ENCODE data around the gene ANO1.

The ANO1 gene

GRCh38 chr11:70106757-70107156 lies 28.6 kb downstream of the ANO1 start:
- Histone ChIP-seq H3K27ac (no peak overlapping the region), H3K4me3 (no peak overlapping the region), H3K9ac (ENCODE audit: insufficient read length) (no peak overlapping the region), H3K9me3 (ENCODE audit: low read depth, low read length) (no peaks in the 10 kb centered on the region), H3K36me3 (ENCODE audit: insufficient read depth, low read length) (no peaks in the 10 kb centered on the region)
- TF ChIP-seq POLR2AphosphoS5 (IDR thresholded peaks at IDR 0.05; ENCODE audit: borderline replicate concordance, low read depth, low read length) (no peak), EZH2 (IDR thresholded peaks at IDR 0.05) (no peak), FOXP2 (optimal IDR thresholded peaks at IDR 0.05; ENCODE audit: control extremely low read depth, extremely low read length, insufficient read depth) (no peak)
- DNase-seq (ENCODE audit: low read depth, low spot score) = no peak

DNA sequence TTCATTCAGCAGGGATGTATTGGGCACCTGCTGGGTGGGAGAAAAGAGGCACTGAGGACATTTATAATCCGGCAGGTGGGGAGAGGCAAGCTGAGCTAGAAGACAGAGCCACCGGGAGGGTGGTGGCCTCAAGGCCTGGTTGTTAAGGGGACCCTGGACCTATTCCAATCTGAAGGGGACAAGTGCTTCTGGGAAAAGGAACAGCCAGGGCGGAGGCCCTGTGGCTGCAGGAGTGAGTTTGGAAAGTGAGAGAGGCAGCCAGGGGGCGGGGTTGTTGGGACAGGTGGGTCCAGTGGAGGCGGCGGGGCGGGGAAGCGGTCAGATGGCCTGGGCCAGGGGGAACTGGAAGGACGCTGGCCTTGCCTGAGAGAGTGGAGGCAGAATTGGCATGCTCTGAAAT lies 29.1 kb downstream of the ANO1 start:
- no peak overlapping the region for H3K9ac ChIP-seq (ENCODE audit: insufficient read length)

GRCh38 chr11:70107756-70108155 lies 29.6 kb downstream of the ANO1 start:
- Histone ChIP-seq H3K36me3 (ENCODE audit: insufficient read depth, low read length) (no peaks in the 10 kb centered on the region), H3K9me3 (ENCODE audit: low read depth, low read length) (no peaks in the 10 kb centered on the region), H3K4me3 (no peak overlapping the region), H3K27ac (no peak overlapping the region), H3K9ac (ENCODE audit: insufficient read length) (no peak overlapping the region)
- TF ChIP-seq POLR2AphosphoS5 (IDR thresholded peaks at IDR 0.05; ENCODE audit: borderline replicate concordance, low read depth, low read length) = no peak
- TF ChIP-seq FOXP2 (optimal IDR thresholded peaks at IDR 0.05; ENCODE audit: control extremely low read depth, extremely low read length, insufficient read depth) = no peak
- TF ChIP-seq EZH2 (IDR thresholded peaks at IDR 0.05) = no peak
- DNase-seq (ENCODE audit: low read depth, low spot score) = no peak

More for the DNA sequence above, 29.1 kb downstream of the ANO1 start:
- no peak overlapping the region for H3K4me3 ChIP-seq
- no peaks in the 10 kb centered on the region for H3K9me3 ChIP-seq (ENCODE audit: low read depth, low read length)
- no peak for DNase-seq (ENCODE audit: low read depth, low spot score)
- H3K36me3 ChIP-seq (ENCODE audit: insufficient read depth, low read length) = no peaks in the 10 kb centered on the region
- no peak overlapping the region for H3K27ac ChIP-seq
- TF ChIP-seq EZH2 (IDR thresholded peaks at IDR 0.05) (no peak), FOXP2 (optimal IDR thresholded peaks at IDR 0.05; ENCODE audit: control extremely low read depth, extremely low read length, insufficient read depth) (no peak), POLR2AphosphoS5 (IDR thresholded peaks at IDR 0.05; ENCODE audit: borderline replicate concordance, low read depth, low read length) (no peak)

- H3K27ac ChIP-seq = no peak overlapping the region
- H3K36me3 ChIP-seq (ENCODE audit: insufficient read depth, low read length) = no peaks in the 10 kb centered on the region
- no peaks in the 10 kb centered on the region for H3K9me3 ChIP-seq (ENCODE audit: low read depth, low read length)
- no peak overlapping the region for H3K9ac ChIP-seq (ENCODE audit: insufficient read length)
- no peak for DNase-seq (ENCODE audit: low read depth, low spot score)
- no peak overlapping the region for H3K4me3 ChIP-seq
- TF ChIP-seq EZH2 (IDR thresholded peaks at IDR 0.05) = no peak
- TF ChIP-seq POLR2AphosphoS5 (IDR thresholded peaks at IDR 0.05; ENCODE audit: borderline replicate concordance, low read depth, low read length) = no peak
- no peak for TF ChIP-seq FOXP2 (optimal IDR thresholded peaks at IDR 0.05; ENCODE audit: control extremely low read depth, extremely low read length, insufficient read depth)
These were observed 30.1 kb downstream of the ANO1 start for GRCh38 chr11:70108250-70108649.

DNA sequence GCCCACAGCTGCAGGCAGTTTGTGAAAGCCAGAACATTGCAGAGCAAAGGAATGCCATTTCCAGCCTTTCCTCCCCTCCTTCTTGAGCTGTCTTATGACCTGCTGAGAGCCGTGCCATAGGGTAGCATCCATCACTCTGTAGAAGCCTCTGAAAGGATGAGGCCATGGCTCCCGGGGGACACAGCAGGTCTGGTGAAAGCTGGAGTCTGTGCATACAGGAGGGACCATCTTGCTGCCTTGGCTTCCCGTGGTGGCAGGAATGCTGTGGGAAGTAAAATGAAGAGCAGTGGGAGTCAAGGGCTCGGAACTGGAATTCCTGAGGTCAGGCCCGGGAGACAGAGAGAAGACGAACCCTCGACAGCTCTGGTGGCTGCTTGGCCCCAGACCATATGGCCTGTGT lies 30.9 kb downstream of the ANO1 start:
- no peak for DNase-seq (ENCODE audit: low read depth, low spot score)
- H3K4me3 ChIP-seq = no peak overlapping the region
- no peak overlapping the region for H3K27ac ChIP-seq
- TF ChIP-seq FOXP2 (optimal IDR thresholded peaks at IDR 0.05; ENCODE audit: control extremely low read depth, extremely low read length, insufficient read depth) (no peak), EZH2 (IDR thresholded peaks at IDR 0.05) (no peak), POLR2AphosphoS5 (IDR thresholded peaks at IDR 0.05; ENCODE audit: borderline replicate concordance, low read depth, low read length) (no peak)
- H3K9me3 ChIP-seq (ENCODE audit: low read depth, low read length) = no peaks in the 10 kb centered on the region
- no peak overlapping the region for H3K9ac ChIP-seq (ENCODE audit: insufficient read length)
- no peaks in the 10 kb centered on the region for H3K36me3 ChIP-seq (ENCODE audit: insufficient read depth, low read length)

- no peak for DNase-seq (ENCODE audit: low read depth, low spot score)
- H3K36me3 ChIP-seq (ENCODE audit: insufficient read depth, low read length) = no peaks in the 10 kb centered on the region
- H3K27ac ChIP-seq = no peak overlapping the region
- no peaks in the 10 kb centered on the region for H3K9me3 ChIP-seq (ENCODE audit: low read depth, low read length)
- H3K9ac ChIP-seq (ENCODE audit: insufficient read length) = no peak overlapping the region
- H3K4me3 ChIP-seq = no peak overlapping the region
- no peak for TF ChIP-seq POLR2AphosphoS5 (IDR thresholded peaks at IDR 0.05; ENCODE audit: borderline replicate concordance, low read depth, low read length)
- no peak for TF ChIP-seq EZH2 (IDR thresholded peaks at IDR 0.05)
- TF ChIP-seq FOXP2 (optimal IDR thresholded peaks at IDR 0.05; ENCODE audit: control extremely low read depth, extremely low read length, insufficient read depth) = no peak
These were observed 31.8 kb downstream of the ANO1 start for GRCh38 chr11:70109903-70110302.

- Histone ChIP-seq H3K27ac (no peak overlapping the region), H3K36me3 (ENCODE audit: insufficient read depth, low read length) (no peaks in the 10 kb centered on the region), H3K9me3 (ENCODE audit: low read depth, low read length) (no peaks in the 10 kb centered on the region), H3K9ac (ENCODE audit: insufficient read length) (no peak overlapping the region), H3K4me3 (no peak overlapping the region)
- TF ChIP-seq POLR2AphosphoS5 (IDR thresholded peaks at IDR 0.05; ENCODE audit: borderline replicate concordance, low read depth, low read length) (no peak), EZH2 (IDR thresholded peaks at IDR 0.05) (no peak), FOXP2 (optimal IDR thresholded peaks at IDR 0.05; ENCODE audit: control extremely low read depth, extremely low read length, insufficient read depth) (no peak)
- DNase-seq (ENCODE audit: low read depth, low spot score) = no peak
These were observed 32.5 kb downstream of the ANO1 start for GRCh38 chr11:70110538-70111055.

DNA sequence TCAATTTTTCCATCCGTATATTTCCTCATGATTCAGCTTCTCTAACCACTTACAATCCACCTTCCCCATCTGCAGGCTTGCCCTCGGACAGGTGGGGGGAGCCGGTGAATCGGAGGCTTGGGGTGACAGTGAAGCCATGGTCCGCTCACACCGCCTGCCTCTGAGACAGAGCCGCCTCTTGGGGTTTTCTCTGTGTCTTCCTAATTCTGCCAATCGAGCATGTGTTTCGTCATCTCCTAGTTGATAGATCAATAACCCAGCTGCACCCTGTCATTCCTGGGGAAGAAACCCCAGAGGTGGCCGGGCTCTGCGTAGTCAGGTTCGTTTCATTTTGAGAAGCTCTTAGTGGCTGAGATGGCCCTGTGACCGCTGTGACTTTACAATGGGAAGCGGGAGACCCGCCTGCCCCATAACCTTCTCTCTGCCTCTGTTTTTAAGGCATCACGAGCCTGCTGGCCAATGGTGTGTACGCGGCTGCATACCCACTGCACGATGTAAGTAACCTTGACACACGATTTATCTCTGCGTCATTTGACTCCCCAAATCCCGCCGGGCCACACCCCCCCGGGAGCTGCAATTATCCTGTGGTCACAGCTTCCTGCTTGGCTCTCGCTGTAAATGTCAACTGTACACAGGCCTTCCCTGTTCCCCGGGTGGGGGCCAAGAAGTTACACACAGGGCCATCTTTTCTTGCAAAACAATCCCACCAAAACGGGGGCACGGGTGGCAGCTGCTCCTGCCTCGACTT lies 33.3 kb downstream of the ANO1 start:
- H3K4me3 ChIP-seq = no peak overlapping the region
- H3K27ac ChIP-seq = no peak overlapping the region
- DNase-seq (ENCODE audit: low read depth, low spot score) = peak; percentile 20
- TF ChIP-seq EZH2 (IDR thresholded peaks at IDR 0.05) = no peak
- TF ChIP-seq POLR2AphosphoS5 (IDR thresholded peaks at IDR 0.05; ENCODE audit: borderline replicate concordance, low read depth, low read length) = no peak
- no peak for TF ChIP-seq FOXP2 (optimal IDR thresholded peaks at IDR 0.05; ENCODE audit: control extremely low read depth, extremely low read length, insufficient read depth)
- H3K9me3 ChIP-seq (ENCODE audit: low read depth, low read length) = no peaks in the 10 kb centered on the region
- no peaks in the 10 kb centered on the region for H3K36me3 ChIP-seq (ENCODE audit: insufficient read depth, low read length)
- no peak overlapping the region for H3K9ac ChIP-seq (ENCODE audit: insufficient read length)

All from SK-N-MC (cell line).